Forelimb muscle (tissue), 1 donor: ENCODE measurements around the gene ZSCAN5C. TPM values are rescaled to one million over a fixed set of nuclear protein-coding genes. Genes with fewer than 3 reads are reported as not detected.
"Not testable (repeated sequence)": the region's sequence is repeated elsewhere in the genome, so short reads cannot be mapped to it uniquely, and the experiment has no call there.

Experiments used
- DNase-seq: peaks from one replicate; pipeline ENCODE4 v3.0.0-alpha.2; 2013; ENCODE audit warnings: low read depth
- polyA plus RNA-seq: library from polyadenylated mRNA; unstranded; fragments of 120-200 nt; gene quantifications from one replicate; pipeline ENCODE4 v1.2.1, GENCODE V29; 2013; ENCODE audit not compliant: insufficient read length

ZSCAN5C gene, protein sequence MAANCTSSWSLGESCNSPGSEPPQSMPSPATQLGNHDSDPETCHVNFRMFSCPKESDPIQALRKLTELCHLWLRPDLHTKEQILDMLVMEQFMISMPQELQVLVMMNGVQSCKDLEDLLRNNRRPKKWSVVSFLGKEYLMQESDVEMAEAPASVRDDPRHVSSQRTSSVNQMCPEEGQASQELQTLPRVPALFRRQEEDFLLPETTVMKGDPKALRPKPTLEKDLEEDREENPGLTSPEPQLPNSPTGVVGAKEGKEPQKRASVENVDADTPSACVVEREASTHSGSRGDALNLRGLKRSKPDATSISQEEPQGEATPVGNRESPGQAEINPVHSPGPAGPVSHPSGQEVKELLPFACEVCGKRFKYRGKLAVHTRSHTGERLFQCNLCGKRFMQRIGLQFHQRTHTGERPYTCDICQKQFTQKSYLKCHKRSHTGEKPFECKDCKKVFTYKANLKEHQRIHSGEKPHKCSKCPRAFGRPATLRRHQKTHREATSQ
- not detected for polyA plus RNA-seq

DNA sequence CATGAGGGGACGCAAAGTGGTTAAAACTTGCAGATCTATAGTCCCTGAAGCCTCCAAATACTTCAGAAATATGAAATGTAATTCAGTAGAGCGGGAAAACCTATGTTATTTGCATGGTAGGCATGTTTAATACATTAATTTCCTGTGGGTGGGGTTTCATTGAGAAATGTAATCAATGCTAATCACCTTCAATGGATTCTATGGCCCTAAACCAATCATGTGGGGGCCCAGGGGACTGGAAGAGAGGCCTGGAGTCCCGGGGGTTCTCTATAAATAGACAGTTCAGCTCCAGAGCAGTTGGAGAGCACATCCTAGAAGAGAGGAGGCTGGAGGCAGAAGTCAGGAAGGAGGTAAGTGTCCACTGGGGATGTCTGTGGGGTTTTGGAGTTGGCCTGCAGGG, at the start of gene ZSCAN5C:
TSS of gene ZSCAN5C (plus strand) at position 301 of the 400 bp plus-strand sequence. CDS start 3,641 bp downstream, outside the sequence.
- no peak for DNase-seq

DNA sequence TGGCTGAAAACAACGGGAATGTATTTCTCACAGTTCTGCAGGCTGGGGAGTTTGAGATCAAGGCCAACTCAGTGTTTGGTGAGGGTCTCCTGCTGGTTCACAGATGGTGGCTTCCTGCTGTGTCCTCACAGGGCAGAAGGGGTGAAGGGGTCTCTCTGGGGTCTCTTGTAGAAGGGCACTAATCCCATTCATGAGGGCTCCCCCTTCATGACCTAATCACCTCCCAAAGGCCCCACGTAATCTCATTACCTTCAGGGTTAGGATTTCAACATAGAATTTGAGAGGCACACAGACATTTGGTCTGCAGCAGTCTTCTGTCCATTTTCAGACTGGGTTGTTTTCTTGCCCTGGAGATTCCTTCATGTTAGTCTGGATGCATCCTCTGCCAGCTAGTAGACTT, 49.4 kb upstream of the ZSCAN5C start:
- no peak for DNase-seq

DNA sequence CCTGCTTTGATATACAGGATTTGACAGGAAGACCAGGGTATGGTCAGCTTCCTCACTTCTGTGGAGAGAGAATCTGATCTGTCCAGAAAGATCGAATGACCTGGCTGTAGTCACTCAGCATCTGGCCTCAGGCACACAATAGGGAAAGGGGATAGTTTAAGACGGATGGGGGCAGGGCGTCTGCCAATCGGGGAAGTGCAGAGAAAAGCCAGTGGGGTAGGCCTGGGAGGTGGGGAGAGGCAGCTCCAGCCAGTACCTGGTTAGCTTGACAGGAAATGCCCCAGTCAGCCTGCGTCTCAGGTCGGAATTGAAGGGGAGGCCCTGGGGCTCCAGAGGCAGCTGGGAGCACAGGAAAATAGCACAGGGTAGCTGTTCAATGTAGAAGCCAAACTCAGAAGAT, 48.6 kb upstream of the ZSCAN5C start:
- no peak for DNase-seq

DNA sequence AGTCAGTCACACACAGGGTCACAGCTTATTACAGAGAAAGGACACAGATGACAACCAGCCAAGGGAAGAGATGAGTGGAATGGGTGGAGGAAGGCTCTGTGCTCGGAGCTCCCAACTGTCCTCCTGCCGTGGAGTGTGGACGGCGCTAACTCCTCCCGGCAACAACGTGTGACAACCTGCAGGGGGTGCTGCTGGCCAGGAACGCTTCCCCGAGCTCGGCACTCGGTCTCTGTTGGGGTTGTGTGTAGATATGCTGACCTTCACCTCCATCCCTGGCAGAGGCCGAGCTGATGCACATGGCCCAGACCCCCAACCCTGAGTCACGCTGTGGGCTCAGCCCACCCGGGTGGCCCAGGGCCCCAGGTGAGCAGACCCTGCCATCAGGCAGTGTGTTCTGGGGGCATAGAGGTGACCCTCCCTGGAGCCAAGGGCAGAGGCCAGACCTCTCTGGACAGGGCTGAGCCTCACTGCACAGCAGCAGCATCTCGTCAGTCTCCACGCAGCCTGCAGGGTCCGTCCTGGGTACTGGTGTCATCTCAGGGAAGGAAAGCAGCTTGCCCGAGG, 46.9 kb upstream of the ZSCAN5C start:
- no peak for DNase-seq

DNA sequence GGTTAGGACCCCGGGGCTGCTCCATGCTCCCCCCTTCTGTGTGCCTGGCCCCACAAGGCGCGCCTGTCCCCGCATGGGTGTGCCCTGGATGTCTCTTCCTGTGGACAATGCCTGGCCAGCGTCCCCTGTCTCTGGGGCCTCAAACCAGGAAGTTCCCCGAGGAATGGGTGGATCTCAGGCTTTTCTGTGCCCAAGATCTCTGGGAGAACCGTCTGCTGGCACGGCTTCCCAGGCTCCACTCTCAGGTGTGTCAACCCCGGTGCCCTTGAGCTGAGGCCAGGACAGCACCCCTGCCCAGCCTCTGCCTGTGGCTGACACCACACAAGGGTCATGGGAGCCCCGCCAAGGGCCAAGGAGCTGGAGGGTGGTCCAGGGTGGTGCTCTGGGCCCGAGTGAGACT, 45.3 kb upstream of the ZSCAN5C start:
- DNase-seq = no peak

DNA sequence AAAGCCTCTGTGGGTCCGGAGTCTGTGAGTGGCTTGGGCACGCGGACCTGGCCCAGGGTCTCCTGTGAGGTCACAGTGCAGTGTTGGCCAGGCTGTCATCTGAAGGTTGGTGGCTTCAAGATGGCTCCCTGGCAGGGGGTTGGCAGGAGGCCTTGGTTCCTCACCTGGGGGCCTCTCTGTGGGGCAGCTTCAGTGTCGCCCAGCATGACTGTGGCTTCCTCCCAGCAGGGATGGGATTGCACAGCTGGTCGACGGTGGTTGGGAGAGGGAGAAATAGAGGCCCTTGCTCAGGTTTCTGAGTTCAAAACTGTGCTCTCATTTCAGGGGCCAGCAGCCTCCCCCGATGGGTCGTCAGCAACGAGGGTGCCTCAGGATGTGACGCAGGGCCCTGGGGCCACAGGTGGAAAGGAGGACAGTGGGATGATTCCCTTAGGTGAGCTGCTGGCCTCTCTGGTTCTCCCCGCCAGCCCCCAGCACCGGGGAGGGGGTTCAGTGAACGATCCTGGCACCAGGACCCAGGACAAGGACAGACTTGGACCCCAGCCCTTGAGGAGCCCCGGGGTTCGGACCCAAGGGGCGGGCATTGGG, 43.8 kb upstream of the ZSCAN5C start:
- DNase-seq = no peak

DNA sequence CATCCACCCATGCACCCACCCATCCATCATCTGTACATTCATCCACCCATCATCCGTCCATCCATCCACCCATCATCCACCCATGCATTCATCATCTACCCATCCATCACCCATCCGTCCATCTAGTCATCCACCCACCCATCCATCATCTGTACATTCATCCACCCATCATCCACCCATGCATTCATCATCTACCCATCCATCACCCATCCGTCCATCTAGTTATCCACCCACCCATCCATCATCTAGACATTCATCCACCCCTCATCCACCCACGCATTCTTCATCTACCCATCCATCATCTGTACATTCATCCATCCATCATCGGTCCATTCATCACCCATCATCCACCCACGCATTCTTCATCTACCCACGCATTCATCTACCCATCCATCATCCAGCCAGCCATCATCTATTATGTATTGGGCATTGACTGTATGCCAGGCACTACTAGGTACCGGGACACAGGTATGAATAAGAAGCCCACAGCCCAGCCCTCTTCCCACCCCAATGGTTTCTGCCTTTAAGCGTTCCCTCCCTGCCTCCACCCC, 43.0 kb upstream of the ZSCAN5C start:
- DNase-seq = no peak

DNA sequence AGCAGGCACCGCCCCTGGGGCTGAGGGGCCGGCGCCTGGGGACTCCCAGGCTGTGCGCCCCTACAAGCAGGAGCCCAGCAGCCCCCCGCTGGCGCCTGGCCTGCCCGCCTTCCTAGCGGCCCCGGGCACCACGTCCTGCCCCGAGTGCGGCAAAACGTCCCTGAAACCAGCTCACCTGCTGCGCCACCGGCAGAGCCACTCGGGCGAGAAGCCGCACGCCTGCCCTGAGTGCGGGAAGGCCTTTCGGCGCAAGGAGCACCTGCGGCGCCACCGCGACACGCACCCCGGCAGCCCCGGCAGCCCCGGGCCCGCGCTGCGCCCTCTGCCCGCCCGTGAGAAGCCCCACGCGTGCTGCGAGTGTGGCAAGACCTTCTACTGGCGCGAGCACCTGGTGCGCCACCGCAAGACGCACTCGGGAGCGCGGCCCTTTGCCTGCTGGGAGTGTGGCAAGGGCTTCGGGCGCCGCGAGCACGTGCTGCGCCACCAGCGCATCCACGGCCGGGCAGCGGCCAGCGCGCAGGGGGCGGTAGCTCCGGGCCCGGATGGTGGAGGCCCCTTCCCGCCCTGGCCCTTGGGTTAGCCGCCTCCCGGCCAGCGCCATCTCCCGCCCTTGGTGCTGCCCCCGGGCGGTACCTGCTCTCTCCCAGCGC, 42.3 kb upstream of the ZSCAN5C start:
- DNase-seq = no peak

DNA sequence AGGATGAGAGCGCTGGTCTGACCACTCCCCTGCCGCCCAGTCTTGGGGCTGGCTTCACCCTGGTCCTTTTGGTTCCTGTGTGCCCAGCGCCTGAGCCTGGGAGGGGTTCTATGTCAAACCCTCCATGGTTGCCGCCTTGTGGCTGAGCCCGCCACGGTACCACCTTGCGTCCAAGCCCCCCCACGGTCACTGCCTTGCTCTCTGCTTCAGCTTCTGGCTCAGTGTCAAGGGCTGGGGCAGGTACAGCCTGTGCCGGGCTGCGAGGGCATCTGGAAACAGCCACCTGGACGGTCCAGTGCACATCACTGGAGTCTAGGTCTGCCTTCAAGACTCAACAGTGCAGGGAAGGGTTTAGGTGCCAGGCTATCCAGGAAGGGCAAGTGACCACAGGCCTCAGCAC, 40.5 kb upstream of the ZSCAN5C start:
- DNase-seq = no peak

DNA sequence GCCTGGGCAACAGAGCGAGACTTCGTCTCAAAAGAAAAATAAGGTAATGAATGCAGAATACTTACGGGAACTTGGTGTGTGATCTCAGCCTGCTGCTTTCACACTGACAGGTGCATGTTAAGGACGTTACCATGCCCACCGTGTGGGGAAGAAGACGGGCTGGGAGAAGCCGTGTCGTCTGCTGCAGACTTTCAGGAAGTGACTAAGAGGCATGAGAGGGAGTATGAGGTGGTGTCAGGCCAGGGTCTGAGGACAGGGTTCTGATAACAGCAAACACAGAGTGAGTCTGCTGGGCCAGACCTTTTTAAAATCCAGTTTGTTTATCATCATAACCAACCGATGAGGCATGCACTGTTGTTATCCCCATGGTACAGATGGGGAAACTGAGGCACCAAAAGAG, 39.8 kb upstream of the ZSCAN5C start:
- no peak for DNase-seq

DNA sequence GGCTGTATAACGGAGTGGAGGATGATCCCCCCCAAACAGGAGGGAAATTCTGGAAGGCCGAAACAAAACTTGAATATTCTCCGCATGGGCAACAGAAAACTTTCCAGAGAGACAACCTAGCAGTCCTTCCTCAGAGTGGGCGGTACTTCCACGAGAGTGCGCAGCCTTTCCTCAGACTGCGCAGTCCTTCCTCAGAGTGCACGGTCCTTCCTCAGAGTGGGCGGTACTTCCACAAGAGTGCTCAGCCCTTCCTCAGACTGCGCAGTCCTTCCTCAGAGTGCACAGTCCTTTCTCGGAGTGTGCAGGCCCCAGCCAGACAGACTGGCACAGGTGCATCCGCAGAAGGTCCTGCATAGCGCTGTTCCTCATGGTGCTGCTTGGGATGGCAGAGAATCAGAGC, 39.0 kb upstream of the ZSCAN5C start:
- no peak for DNase-seq

DNA sequence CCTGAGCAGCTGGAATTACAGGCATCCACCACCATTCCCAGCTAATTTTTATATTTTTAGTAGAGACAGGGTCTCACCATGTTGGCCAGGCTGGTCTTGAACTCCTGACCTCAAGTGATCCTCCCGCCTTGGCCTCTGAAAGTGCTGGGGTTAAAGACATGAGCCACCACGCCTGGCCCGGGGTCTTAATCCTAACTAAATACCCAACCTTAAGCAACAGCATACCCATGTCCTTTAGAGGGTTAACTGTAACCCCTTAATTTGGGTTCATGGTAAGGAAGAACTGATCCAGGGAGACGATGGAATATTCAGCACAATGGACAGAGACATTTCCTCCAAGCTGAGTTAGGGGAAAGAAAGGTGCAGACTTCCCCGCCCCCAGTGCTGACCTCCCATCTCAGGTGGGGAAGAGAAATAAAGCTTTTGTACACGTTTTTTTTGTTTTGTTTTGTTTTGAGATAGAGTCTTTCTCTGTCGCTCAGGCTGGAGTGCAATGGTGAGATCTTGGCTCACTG, 35.0 kb upstream of the ZSCAN5C start:
- DNase-seq = no peak

DNA sequence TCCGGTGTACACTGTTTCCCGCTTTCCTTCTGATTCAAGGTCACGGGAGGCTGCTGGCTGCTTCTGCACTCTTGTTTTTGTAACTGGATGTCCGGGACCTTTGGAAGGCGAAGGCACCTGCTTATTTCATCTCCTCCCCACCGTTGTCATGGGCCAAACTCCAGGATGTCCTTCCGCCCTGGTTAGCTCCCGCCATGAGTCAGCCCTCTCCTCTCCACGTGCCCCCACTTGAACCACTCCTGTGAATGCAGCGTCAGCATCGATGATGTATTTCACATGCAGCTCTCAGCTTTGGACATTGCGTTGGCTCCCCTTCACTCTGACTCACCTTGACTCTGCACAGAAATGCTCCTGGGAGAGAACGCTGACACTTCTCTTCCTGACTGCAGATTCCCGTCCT, 31.8 kb upstream of the ZSCAN5C start:
- no peak for DNase-seq

DNA sequence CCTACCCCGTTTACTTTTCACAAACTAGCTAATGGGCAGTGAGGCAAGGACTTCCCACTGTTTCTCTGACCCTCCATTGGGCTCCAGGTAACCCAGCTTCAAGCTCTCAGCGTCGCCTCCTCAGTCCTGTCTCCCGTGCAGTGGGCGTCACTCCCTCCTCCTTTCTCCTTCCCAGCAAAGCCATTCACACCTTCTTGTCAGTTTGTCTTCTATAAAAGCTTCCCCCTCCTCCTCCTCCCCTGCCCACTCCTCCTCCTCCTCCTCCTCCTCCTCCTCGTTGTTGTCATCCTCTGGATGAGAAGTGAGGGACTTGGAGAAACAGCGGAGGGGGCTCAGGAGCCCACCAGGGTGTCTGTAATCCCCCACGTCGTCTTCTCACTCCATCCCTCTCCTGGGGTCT, 28.0 kb upstream of the ZSCAN5C start:
- no peak for DNase-seq

DNA sequence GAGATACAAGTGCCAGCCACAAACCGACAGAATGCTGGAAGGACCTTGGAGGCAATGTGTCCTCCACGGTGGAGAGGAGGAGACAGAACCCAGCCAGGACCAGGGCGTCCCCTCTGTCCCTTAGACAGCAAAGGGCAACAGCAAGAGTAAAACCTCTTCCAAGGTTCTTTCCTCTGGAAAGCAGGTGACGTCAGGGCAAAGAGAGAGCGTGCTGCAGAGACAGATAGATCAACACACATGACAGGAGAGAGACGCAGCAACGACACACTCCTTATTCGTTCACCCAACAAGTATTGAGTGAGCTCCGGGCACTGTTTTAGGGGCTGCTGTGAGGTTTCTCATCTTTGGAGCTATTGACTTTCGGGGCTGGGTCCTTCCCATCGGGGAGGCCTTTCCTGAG, 27.5 kb upstream of the ZSCAN5C start:
- no peak for DNase-seq

DNA sequence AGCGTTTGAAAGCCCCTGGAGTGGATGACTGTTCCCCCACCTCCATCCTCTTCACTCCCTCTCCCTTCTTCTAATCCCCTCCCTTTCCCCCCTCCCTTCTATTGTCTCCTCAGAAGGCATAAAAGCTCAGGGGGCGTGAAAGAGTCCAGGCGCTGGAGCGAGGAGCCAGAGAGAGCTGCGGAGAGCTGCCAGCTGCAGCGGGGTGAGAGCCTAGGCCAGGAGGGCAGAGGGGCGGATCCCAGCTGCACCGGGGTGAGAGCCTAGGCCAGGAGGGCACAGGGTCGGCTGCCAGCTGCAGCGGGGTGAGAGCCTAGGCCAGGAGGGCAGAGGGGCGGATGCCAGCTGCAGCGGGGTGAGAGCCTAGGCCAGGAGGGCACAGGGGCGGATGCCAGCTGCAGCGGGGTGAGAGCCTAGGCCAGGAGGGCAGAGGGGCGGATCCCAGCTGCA, 26.2 kb upstream of the ZSCAN5C start, which contains the start of gene GALP:
TSS of gene GALP (plus strand) at position 148 of the 447 bp plus-strand sequence. CDS start 1,101 bp downstream, outside the sequence.
- not testable (repeated sequence) for DNase-seq

DNA sequence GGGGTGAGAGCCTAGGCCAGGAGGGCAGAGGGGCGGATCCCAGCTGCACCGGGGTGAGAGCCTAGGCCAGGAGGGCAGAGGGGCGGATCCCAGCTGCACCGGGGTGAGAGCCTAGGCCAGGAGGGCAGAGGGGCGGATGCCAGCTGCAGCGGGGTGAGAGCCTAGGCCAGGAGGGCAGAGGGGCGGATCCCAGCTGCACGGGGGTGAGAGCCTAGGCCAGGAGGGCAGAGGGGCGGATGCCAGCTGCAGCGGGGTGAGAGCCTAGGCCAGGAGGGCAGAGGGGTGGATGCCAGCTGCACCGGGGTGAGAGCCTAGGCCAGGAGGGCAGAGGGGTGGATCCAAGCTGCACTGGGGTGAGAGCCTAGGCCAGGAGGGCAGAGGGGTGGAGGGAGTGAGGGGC, 25.8 kb upstream of the ZSCAN5C start:
- not testable (repeated sequence) for DNase-seq

DNA sequence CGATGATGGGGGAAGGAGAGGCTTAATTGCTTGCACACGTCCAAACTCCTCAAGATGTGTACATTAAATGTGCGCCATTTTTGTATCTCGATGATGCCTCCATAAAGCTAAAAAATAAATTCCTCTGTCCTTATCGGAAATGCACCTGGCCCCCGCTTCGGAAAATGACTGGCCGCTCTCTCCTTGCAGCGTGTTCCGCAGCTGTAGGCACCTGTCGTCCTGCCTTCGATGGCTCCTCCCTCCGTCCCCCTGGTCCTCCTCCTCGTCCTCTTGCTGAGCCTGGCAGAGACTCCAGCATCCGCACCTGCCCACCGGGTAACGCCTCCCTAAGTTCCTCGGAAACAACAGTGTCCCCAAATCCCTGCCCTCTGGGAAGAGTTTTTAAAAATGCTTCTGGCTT, 25.2 kb upstream of the ZSCAN5C start:
- no peak for DNase-seq

DNA sequence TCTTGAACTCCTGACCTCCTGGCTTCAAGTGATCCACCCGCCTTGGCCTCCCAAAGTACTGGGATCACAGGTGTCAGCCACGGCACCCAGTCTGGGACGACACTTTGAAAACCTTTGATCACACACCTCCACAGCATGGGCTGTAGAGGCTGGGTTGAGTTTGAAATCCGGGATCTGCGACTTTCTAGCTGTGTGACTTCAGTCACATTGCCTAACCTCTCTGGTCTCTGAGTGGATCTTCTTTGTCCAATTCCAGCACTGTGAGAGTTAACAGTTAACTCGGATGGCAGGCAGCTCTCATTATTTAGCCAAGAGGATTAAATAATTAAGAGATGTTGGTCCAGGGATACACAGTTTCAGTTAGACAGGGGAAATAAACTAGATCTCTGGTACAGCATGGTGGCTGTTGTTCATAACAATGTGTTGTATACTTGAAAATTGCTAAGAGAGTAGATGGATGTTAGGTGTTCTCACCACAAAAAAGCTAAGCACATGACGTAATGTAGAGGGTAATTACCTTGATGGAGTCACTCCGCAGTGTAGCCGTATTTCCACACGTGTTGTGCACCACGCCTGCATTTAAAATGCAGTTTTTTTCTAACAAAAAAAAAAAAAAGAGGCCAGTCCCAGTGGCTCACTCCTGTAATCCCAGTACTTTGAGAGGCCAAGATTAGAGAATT, 24.4 kb upstream of the ZSCAN5C start:
- no peak for DNase-seq

DNA sequence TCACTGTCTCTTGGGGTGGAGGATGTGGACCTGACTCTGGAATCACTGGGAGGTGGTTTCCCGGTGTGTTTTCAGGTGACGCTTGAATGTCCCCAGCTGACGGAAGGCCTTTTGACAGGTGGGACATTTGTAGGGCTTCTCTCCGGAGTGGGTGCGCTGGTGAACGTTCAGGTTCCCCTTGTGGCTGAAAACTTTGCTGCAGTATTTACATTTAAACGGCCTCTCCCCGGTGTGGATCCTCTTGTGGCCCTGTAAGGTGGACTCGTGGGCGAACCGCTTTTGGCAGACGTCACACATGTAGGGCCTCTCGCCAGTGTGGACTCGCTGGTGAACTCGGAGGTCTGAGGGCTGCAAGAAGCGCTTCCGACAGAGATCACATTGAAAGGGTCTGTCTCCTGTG, 12.3 kb upstream of the ZSCAN5C start:
- no peak for DNase-seq

DNA sequence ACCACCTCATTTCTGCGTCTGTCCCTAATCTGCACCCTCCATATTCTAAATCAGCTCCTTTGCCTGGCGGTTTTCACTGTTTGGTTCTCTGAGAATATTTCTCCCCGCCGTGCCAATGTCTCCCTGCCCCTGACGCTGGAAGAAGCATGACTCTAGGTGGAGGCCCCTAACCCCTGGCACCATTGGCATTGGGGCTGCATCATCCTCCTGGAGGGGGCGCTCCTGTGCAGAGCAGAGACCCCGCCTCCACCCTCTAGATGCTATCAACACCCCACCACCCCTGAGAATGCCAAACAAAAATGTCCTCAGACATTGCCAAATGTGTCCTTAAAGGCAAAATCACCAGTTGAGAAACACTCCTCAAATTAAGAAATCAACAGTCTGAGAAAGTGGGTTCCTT, 11.0 kb upstream of the ZSCAN5C start:
- no peak for DNase-seq
